Right renal cortex interstitium (tissue), 3 donors: Measurements from ENCODE around the gene STT3B. TPM values are rescaled to one million over a fixed set of nuclear protein-coding genes. Genes with fewer than 3 reads are reported as not detected.

Source experiments
- DNase-seq, 3 donors: peaks; one replicate each; pipeline ENCODE4 v3.0.0-alpha.2; 2013; ENCODE audit warnings: low read depth in 3 of 3, low spot score in 2 of 3
- polyA plus RNA-seq, 3 donors: library from polyadenylated mRNA; unstranded; fragments of 120-200 nt; gene quantifications; one replicate each; pipeline ENCODE4 v1.2.1, GENCODE V29; 2013; ENCODE audit not compliant: insufficient read length in 3 of 3

Gene STT3B
- polyA plus RNA-seq, 3 donors, result 198 to 208 (median 206) TPM

DNA sequence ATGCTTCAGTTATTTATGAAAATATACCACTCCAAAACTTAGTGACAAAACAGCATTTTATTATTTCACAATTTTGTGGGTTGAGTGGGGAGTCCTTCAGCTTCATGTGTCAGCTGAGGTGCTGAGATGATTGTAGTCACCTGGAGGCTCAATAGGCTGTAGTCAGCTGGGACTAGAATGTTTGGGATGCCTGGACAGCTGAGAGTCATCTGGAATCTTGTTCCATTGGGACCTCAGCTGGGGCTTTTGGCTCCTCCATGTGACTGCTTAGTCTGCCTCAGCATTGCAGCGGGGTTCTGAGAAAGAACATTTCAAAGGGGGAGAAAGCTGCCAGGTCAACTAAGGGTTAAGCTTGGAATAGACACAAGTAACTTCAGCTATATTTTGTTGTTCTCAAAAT is 13.4 kb downstream of the STT3B start:
- no peak for DNase-seq

DNA sequence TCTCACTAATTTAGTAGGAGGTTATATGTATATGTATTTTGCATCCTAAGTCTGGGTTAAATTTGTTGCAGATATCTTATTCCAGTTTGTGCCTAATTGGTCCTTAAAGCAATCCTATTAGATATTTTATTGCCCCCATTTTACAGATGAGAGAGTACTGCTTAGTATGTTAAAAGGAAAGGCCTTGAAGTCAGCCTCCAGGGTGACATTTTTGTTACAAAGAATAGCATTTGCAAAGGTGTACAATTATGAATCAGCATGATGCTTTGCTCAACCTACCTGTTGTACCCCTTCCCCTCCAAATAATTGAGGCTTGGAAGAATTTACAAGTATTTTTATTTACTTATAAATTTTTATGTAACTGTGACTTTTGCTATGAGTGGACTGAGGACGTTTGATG is 14.0 kb downstream of the STT3B start:
- no peak for DNase-seq

DNA sequence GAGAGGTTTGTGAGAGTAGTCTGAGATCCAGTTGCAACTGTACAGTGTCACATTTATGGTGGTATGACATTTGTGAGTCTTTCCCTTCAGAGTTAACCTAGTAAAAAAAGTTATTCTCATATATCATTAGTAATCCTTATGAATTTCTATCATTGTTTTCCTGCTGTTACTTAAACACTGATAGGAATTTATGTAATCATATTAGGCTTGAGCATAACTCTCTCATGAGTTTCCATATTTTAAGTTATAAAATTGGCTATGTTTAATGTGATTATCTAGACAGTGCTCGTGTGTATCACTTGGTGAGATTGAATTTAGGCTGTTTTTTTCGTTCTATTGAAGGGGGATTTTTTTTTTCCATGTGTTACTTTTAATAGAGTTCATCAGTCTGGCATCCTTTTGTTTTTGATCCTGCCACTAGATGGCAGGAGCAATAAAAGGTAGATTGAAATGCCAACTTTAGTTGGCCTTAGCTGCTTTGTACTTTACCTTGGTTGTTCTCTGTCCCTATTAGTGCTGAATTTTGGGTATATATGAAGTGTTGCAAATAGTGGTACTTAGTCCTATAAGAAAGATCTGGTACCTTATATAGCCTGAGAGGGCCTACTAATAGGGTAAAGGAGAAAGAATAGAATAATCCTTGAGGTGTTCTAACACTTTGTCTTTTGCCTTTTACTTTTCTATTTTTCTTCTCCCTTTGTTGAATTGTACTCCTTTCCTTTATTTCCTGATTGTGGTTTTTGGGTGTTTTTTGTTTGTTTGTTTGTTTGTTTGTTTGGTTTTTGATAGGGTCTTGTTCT is 17.9 kb downstream of the STT3B start:
- no peak for DNase-seq

DNA sequence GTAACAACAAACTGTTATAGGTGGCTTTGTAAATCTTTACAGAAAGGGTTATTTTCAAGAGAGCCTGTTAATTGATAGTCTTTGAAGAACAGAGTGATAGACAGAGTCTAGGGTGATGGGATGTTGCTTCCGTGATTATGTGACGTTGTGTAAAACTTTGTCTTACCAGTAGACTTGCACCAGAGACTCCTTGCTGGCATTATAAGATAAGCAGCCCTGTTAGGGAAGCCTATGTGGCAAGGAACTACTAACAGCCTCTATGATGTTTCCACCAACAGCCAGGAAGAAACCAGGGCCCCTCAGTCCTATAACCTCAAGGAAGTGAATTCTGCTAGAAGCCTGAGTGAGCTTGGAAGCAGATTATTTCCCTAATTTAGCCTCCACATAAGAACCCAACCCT is 18.9 kb downstream of the STT3B start:
- no peak for DNase-seq

DNA sequence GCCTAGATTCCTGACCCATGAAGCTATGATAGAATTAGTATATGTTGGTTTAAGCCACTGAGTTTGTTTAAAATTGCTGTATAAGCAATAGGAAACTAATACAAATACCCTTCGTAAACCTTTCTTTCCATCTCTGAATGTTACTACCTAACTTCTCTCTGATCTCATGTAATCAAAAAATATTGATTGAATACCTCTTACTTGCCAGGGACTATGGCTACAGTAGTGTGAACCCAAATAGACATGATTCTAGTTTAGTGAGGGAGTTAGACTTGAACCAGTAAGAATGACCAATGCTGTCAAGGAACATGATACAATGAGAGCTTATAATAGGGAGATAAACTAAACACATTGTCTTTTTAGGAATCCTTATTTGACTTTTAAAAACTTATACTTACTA is 19.4 kb downstream of the STT3B start:
- no peak for DNase-seq

DNA sequence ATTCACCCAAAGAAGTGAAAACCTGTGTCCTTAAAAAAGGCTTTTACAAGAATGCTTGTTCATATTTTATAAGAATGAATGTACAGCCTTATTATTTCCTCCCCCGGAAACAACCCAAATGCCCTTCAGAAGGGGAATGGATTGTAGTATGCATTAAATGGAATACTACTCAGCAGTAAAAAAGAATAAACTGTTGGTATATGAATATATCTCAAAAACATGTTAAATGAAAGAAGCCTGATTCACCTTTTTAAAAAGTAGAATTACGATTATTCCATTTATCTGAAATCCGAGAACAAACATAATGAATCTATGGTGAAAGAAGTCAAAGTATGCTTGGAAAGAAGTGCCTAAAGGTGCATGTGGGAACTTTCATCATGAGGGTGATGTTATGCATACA is 20.5 kb downstream of the STT3B start:
- no peak for DNase-seq

DNA sequence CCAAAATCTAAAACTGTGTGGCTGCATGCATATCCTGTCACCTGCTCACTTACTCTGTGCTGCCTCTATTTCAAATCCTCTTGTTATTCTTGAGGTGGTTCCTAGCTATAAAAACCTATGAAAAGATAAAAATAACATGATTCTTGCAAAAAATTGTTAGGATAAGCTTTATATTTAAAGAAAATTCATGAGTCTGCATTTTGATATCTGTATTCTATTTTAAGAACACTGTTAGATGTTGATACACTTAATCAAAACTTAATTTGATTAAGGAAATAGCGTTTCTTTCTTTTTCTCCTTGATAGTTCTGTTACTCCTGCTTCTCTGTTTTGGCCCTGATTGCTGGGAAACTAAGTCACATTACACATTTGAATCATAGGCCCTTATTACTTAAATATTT is 22.5 kb downstream of the STT3B start:
- no peak for DNase-seq

DNA sequence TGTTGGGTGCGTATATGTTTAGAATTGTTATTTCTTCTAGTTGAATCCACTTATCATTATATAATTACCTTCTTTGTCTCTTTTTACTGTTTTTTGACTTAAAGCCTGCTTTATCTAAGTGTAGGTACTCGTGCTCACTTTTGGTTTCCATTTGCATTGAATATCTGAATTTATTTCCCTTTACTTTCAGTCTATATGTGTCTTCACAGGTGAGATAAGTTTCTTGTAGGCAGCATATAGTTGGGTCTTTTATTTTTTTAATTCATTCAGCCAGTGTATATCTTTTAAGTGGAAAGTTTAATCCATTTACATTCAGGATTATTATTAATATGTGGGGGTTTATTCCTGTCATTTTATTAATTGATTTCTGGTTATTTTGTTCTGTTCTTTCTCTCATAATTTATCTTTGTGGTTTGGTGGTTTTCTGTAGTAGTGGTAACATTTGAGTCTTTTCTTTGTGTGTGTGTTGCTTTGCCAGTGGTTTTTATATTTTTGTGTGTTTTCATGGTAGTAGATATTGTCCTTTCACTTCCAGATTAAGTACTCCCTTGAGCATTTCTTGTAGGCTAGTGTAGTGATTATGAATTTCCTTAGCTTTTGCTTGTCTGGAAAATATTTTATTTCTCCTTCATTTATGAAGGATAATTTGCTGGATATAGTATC is 27.3 kb downstream of the STT3B start:
- DNase-seq, result no peak

DNA sequence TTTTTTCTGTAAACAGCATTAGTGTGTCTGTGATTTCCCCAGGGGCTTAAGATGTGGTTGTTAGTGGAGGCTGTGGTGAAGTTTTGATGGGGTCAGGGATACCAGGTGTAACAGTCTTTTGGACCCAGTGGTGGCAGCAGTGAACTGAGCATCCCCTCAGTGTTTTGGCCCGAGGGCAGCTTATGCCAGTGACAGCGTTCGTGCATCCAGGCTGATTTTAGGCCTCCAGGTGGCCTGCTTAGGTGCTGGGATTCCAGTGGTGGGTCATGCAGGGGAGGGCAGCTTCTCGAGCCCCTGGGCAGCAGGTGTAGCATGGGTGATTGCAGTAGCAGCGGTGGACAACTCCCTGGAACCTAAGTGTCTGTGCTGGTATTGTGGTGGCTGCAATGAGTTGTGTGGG is 29.2 kb downstream of the STT3B start:
- DNase-seq, result no peak

DNA sequence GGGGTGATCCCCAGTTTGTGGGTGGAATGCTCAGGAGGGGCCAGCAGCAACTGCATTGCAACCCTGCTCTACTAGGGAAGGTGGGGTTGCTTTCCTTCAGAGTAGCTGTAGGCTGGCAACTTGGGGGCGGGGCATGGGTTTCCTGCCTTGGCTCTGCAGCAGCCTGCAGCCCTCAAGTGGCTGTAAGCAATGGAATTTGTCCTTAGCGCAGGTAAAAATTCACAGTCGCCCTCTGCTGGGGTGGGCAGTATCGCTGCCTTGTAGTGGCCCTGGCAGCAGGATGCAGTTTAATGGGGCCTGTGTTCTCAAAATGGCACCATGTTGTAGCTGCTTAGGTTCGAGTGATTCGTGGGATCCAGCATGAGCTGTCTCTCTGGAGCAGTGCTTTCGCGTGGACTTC is 29.8 kb downstream of the STT3B start:
- DNase-seq, result no peak

DNA sequence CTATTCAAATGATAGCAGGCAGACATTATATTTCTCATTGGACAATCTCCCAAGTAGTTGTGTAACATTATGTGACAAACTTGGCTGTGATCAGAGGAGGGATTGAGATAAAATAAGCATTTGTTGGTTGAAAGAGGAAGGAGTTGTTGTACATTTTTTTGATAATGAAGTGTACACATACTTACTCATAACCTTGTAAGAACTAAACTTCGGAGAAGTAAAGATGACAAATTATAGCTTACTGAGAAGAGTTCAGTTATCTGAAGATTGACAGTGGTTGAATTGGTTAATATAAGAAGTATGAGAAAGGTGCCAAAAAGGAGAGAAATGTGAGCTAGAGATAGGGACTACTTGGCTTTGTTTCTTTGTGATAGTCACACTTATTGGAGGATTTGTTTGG is 32.6 kb downstream of the STT3B start:
- DNase-seq, result no peak

DNA sequence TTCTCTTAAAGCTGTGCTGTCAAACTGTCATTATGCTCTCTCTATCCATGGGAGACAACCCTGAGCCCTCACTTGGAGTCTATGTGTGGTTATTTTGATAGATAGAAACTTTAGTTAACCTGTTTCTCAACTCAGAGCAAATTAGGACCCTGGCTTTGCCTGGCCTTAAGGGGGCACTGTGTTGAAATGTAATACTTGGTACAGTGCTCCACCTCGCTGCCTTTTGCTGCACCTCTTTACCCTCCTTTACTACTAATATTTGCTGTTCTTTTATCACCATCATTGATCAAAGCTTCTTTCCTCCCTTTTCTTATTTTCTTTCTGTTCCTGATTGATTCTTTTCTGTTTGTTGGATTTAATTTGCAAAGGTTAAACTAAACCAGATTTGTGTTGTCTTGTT is 34.3 kb downstream of the STT3B start:
- DNase-seq, result no peak

DNA sequence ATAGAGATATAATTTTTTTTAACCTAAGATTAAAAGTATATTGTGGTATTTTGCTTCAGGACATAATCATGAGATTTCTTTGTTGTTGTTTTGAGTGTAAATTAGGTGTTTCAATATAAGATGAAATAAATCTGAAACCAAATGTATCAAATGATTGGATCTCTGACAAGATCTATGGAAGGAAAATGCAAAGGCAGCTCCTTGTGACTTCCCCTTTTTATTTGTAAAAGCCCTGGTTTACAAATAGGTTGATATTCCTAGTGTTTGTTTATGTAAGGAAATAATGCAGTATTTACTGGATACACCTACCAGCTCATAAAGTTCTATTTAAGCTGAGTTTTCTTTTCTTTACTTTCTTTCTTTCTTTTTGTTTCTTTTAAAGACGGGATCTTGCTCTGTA is 35.9 kb downstream of the STT3B start:
- no peak for DNase-seq

DNA sequence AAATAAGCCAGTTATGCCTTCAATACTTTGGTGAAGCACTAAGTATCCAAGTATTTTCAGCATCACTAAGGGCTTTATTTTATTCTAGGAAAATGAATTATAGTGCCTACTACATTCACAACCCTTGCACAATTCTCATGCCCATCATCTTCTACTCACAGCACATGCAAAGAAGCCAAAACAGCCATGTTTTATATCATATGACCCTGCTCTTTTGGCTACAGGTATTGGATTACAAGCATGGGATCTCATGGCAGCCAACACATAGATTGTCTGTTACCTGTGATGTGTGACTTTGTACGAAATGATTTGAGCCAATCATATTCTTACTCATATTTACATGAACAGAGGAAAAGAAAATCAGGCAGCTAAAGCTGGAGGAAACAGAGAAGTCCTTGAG is 38.6 kb downstream of the STT3B start:
- no peak for DNase-seq

DNA sequence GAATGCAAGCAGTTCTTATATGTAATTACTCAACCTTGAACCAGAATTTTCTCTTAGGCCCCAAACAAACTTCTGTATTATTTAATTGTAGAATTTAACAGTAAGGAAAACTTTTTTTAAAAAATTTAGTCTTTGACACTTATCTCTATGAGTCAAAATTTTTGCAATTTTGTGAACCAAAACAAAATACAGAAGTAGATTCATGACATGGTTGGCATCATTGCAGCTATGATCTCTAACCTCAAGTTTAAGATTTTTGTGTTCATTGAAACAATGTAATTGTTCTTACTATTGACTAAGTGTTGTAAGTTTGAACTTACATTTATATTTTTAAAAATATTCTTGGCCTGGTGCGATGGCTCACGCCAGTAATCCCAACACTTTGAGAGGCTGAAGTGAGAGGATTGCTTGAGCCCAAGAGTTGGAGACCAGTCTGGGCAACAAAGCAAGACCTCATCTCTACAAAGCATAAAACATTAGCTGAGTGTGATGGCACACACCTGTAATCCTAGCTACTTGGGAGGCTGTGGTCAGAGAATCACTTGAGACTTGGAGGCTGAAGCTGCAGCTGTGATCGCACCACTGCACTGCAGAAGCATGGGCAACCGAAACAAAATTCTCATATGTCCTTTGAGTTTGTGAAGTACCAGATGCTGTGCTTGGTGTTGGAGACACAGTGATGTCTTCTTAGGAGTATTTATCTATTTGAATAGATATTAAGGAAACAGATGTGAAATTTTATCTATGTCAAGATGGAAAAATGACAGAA is 39.7 kb downstream of the STT3B start:
- DNase-seq, result no peak

DNA sequence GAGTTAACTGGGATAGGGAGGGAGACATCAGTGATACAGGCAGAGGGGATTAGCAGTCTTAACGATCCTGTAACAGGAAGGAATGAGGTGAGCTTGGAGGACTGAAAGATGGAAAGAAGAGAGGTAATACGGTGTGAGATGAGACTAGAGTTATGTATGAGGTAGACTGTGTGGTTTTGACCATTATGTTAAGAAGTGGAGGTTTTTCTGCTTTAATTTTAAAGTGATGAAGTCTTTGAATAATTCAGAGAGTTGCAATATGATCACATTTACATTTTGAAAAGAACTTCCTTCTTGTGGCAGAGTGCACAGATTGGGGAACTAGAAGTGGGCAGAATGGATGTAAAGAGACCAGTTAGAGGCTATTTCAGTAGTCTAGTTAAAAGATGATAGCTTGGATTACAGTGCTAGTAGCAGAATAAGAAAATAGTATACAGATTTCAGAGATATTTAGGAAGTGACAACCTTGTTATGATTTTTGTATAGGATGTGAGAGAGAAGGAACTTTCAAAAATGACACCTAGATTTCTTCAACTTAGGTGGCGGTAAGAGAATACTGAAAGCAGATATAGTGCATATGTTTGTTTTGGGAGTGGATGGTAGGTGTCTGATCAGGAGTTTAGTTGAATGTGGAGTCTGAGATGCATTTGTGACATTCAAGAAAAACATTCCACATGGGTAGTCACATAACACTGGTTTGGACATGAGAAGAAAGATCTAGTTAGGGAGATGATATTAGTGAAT is 40.5 kb downstream of the STT3B start:
- no peak for DNase-seq

DNA sequence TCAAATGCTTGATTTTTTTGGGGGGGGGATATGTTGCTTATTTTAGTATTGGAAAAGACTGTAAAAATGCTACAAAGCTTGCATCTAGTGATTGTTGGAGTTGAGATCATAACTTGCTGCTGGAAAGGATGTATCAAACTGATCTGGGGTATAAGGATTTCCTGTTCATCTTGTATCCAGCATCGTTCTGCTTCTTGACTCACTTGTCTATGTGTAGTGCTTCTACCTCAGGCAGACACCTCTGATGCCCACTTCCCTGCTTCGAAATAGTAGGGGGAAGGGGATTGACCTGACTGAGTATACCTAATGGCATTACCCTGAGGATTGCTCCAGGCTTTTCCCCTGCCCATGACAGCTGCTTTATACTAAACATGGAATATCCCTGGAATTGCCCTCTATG is 42.7 kb downstream of the STT3B start:
- no peak for DNase-seq

DNA sequence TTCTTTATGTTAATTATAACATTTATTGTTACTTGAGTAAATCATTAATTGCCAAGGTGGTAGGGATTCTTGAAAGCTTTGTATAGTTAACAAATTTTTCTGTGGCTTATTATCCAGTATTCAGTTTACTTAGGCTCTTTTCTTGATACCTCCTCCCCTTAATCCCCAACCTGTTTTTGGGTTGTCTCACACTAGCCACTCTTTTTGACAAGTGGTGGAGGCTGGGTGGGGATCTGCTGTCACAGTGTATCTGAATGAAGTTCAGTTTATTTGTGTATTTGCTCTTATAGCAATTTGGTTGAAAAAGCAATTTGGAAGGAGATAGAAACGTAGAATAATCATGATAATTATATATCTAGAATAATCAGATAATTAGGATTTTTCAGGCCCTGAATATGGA is 43.8 kb downstream of the STT3B start:
- no peak for DNase-seq

DNA sequence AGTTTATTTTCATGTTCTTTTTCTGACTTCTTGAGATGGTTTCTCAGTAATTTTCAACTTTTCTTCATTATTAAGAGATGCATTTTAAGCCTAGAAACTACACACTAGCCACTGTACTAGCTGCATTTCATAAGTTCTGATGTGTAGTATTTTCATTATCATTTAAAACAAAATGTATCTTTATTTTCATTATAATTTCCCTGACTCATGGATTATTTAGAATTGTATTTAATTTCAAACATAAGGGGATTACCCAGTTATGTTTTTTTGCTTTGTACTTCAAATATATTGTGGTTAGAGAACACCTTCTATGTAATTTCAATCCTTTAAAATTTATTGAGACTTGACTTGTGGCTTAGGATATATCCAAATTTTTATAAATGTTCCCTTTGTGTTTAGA is 44.5 kb downstream of the STT3B start:
- DNase-seq, result no peak

DNA sequence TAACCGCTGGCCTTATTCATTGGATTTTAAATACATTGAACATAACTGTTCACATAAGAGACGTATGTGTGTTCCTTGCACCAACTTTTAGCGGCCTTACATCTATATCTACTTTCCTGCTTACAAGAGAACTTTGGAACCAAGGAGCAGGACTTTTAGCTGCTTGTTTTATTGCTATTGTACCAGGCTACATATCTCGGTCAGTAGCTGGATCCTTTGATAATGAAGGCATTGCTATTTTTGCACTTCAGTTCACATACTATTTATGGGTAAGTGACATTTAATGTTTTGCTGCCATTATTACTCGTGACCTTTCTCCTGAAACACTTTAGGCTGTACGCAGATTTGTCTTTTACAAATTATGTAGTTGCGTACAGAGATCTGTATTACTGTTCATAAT is 47.1 kb downstream of the STT3B start:
- DNase-seq, result no peak

DNA sequence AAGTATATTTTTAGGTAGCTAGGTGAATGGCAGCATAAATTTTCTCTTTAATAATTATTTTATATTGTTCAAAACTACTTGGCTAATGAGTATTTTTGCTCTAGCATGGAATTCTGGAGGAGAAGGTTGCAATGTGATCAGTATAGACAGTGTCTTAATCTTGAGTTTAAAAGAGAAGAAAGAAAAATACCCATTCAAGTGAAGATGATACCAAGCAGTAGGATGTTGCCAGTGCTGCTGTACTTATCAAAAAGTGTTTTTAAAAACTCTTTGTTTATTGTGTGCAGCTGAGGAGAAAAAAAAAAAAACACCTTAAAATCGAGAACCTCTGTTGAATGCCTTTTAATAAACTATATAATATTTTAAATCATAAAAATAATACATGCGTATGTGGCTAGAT is 47.9 kb downstream of the STT3B start:
- DNase-seq, result no peak
